Measurements from ENCODE around the gene SARS2.

SARS2 gene

GRCh38 chr19:38929929-38930775, at the start of gene SARS2:
Gene SARS2 (minus strand): TSS chr19:38930763. CDS start chr19:38930736, 27 bp downstream.
- Histone ChIP-seq H3K9me3 (ENCODE audit: insufficient read depth, low read length) (peaks cover 6% of the 10 kb centered on the region; the same call in 1 of the 2 replicates), H3K4me3 (ENCODE audit: insufficient read depth, low read length, poor library complexity, severe bottlenecking) (peak within 1 kb of the TSS; percentile 74), H3K9ac (ENCODE audit: low read length) (peak within 1 kb of the TSS; percentile 72), H3K36me3 (ENCODE audit: low read length) (peaks cover 11% of the 10 kb centered on the region), H3K4me2 (ENCODE audit: low read depth, low read length, poor library complexity, severe bottlenecking) (peak within 1 kb of the TSS; percentile 72), H3K27ac (ENCODE audit: low read depth, low read length) (peak within 1 kb of the TSS; percentile 86), H3F3A (ENCODE audit: insufficient read depth) (no peaks in the 10 kb centered on the region), H3K9me2 (replicated peaks; ENCODE audit: insufficient read depth, low read length) (no peaks in the 10 kb centered on the region), H3K79me2 (ENCODE audit: insufficient read depth, low read length) (peaks cover 51% of the 10 kb centered on the region), H3K27me3 (ENCODE audit: low read length) (no peaks in the 10 kb centered on the region), H2AFZ (ENCODE audit: low read depth, low read length, severe bottlenecking) (peak within 1 kb of the TSS; percentile 66), H4K20me1 (ENCODE audit: low read depth, low read length) (no peaks in the 10 kb centered on the region)
- TF ChIP-seq, protein P1, sequence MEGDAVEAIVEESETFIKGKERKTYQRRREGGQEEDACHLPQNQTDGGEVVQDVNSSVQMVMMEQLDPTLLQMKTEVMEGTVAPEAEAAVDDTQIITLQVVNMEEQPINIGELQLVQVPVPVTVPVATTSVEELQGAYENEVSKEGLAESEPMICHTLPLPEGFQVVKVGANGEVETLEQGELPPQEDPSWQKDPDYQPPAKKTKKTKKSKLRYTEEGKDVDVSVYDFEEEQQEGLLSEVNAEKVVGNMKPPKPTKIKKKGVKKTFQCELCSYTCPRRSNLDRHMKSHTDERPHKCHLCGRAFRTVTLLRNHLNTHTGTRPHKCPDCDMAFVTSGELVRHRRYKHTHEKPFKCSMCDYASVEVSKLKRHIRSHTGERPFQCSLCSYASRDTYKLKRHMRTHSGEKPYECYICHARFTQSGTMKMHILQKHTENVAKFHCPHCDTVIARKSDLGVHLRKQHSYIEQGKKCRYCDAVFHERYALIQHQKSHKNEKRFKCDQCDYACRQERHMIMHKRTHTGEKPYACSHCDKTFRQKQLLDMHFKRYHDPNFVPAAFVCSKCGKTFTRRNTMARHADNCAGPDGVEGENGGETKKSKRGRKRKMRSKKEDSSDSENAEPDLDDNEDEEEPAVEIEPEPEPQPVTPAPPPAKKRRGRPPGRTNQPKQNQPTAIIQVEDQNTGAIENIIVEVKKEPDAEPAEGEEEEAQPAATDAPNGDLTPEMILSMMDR (IDR thresholded peaks at IDR 0.05; ENCODE audit: insufficient read depth, low read length, poor library complexity, severe bottlenecking), result peak; percentile 100
- TF ChIP-seq EZH2phosphoT487 (conservative IDR thresholded peaks at IDR 0.05; ENCODE audit: low read length), result no peak

DNA sequence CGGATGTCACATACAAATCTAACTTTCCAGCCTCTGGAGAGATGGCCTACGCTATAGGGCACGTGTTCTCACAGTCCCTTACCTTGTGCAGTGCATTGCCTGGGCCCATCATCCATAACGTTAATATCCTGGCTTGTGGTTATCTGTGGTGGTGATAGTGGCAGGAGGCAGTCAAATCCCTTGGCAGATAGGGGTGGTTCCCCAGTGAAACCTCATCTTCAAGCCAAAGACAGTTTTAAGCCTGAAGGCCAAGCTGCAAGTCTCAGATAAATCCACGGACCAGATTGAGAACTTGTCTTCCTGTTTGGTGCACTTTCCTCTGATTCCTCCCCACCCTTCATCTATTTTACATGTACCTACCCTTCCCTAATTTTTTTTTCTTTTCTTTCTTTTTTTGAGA, 49.2 kb upstream of the SARS2 start:
- no peaks in the 10 kb centered on the region for H3K79me2 ChIP-seq (ENCODE audit: insufficient read depth, low read length)
- no peak overlapping the region for H3K4me3 ChIP-seq (ENCODE audit: insufficient read depth, low read length, poor library complexity, severe bottlenecking)
- no peak overlapping the region for H3K4me2 ChIP-seq (ENCODE audit: low read depth, low read length, poor library complexity, severe bottlenecking)
- TF ChIP-seq, protein P1 (IDR thresholded peaks at IDR 0.05; ENCODE audit: insufficient read depth, low read length, poor library complexity, severe bottlenecking), result no peak
- TF ChIP-seq EZH2phosphoT487 (conservative IDR thresholded peaks at IDR 0.05; ENCODE audit: low read length), result no peak
- H3K27ac ChIP-seq (ENCODE audit: low read depth, low read length), result no peak overlapping the region
- no peaks in the 10 kb centered on the region for H4K20me1 ChIP-seq (ENCODE audit: low read depth, low read length)
- H3K36me3 ChIP-seq (ENCODE audit: low read length), result no peaks in the 10 kb centered on the region
- H3F3A ChIP-seq (ENCODE audit: insufficient read depth), result no peaks in the 10 kb centered on the region
- H3K27me3 ChIP-seq (ENCODE audit: low read length), result no peaks in the 10 kb centered on the region
- no peak overlapping the region for H2AFZ ChIP-seq (ENCODE audit: low read depth, low read length, severe bottlenecking)
- peaks cover 16% of the 10 kb centered on the region; the same call in 1 of the 2 replicates for H3K9me3 ChIP-seq (ENCODE audit: insufficient read depth, low read length)
- no peaks in the 10 kb centered on the region for H3K9me2 ChIP-seq (replicated peaks; ENCODE audit: insufficient read depth, low read length)
- no peak overlapping the region for H3K9ac ChIP-seq (ENCODE audit: low read length)

DNA sequence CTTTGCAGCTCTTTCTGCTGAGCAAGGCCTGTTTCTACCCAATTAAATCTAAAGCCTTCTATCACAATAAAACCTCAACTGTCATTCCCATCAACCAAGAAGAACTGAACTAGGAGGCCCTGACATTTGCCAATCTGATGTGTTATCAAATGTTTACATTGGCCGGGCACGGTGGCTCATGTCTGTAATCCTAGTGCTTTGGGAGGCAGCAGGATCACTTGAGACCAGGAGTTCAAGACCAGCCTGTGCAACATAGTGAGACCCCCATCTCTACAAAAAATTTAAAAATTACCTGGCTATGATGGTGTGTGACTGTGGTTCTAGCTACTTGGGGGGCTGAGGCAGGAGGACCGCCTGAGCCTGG, 47.7 kb upstream of the SARS2 start:
- Histone ChIP-seq H3K79me2 (ENCODE audit: insufficient read depth, low read length) (no peaks in the 10 kb centered on the region), H3K27ac (ENCODE audit: low read depth, low read length) (no peak overlapping the region), H2AFZ (ENCODE audit: low read depth, low read length, severe bottlenecking) (no peak overlapping the region), H3K9me3 (ENCODE audit: insufficient read depth, low read length) (peaks cover 16% of the 10 kb centered on the region; the same call in 1 of the 2 replicates), H3K36me3 (ENCODE audit: low read length) (no peaks in the 10 kb centered on the region), H3F3A (ENCODE audit: insufficient read depth) (no peaks in the 10 kb centered on the region), H3K4me3 (ENCODE audit: insufficient read depth, low read length, poor library complexity, severe bottlenecking) (no peak overlapping the region), H3K9me2 (replicated peaks; ENCODE audit: insufficient read depth, low read length) (no peaks in the 10 kb centered on the region), H3K27me3 (ENCODE audit: low read length) (no peaks in the 10 kb centered on the region), H3K9ac (ENCODE audit: low read length) (no peak overlapping the region), H4K20me1 (ENCODE audit: low read depth, low read length) (no peaks in the 10 kb centered on the region), H3K4me2 (ENCODE audit: low read depth, low read length, poor library complexity, severe bottlenecking) (no peak overlapping the region)
- TF ChIP-seq EZH2phosphoT487 (conservative IDR thresholded peaks at IDR 0.05; ENCODE audit: low read length), result no peak
- TF ChIP-seq, protein P1 (IDR thresholded peaks at IDR 0.05; ENCODE audit: insufficient read depth, low read length, poor library complexity, severe bottlenecking), result no peak
